Uterus (tissue), 4 donors: Measurements from ENCODE around the gene PKNOX2. TPM values are rescaled to one million over a fixed set of nuclear protein-coding genes. Genes with fewer than 3 reads are reported as not detected.

Source experiments
- DNase-seq, 2 donors: peaks; one replicate each; pipeline ENCODE4 v3.0.0-alpha.2; 2019 to 2020
- H3K27ac ChIP-seq, 2 donors: fragments of 200-600 bp; sonication (generic); 1 replicate in 1 of 2; 2 replicates in 1 of 2; pipeline ENCODE4 v1.5.1; 2016 to 2018
- H3K27me3 ChIP-seq, 2 donors: fragments of 200-600 bp; sonication (generic); one replicate each; pipeline ENCODE4 v1.5.1; 2018 to 2019; ENCODE audit warnings: control low read depth in 1 of 2
- H3K36me3 ChIP-seq, 2 donors: fragments of 200-600 bp; sonication (generic); one replicate each; pipeline ENCODE4 v1.5.1; 2019; ENCODE audit warnings: control low read depth in 1 of 2
- H3K4me1 ChIP-seq, 2 donors: fragments of 200-600 bp; sonication (generic); one replicate each; pipeline ENCODE4 v1.5.1; 2018 to 2019; ENCODE audit warnings: control low read depth in 1 of 2
- H3K4me3 ChIP-seq, 2 donors: fragments of 200-600 bp; sonication (generic); 1 replicate in 1 of 2; 2 replicates in 1 of 2; pipeline ENCODE4 v1.5.1; 2018 to 2019; ENCODE audit warnings: mild to moderate bottlenecking in 1 of 2
- H3K9me3 ChIP-seq, 2 donors: fragments of 200-600 bp; sonication (generic); one replicate each; pipeline ENCODE4 v1.5.1; 2019; ENCODE audit warnings: control low read depth in 1 of 2
- CTCF ChIP-seq, 4 experiments: fragments of 200-600 bp in 2 of 4; fragments of 450-650 bp in 2 of 4; sonication (generic) in 2 of 4; IDR thresholded peaks; one replicate each; pipeline ENCODE4 v1.5.1; 2016 to 2019; ENCODE audit warnings: antibody characterized with exemption in 4 of 4, mild to moderate bottlenecking in 2 of 4, moderate library complexity in 1 of 4
- POLR2A ChIP-seq, 2 donors: fragments of 450-650 bp; IDR thresholded peaks; one replicate each; pipeline ENCODE4 v1.6.1; 2016; ENCODE audit warnings: antibody characterized with exemption in 2 of 2, mild to moderate bottlenecking in 1 of 2, moderate library complexity in 1 of 2
- intact Hi-C: fragments of 100-400 bp; cut with DNase I; formaldehyde crosslinking; loops from one replicate; pipeline ENCODE4 v1.15.1; 2023; ENCODE audit warnings: low total_unique reads
- total RNA-seq, 4 donors: library from RNA; depleted of rRNA in 3 of 4; stranded (reverse); fragments of >200 nt in 3 of 4; gene quantifications; one replicate each; pipeline versions ENCODE4 v1.1.0 to v1.2.4, GENCODE V29; 2014 to 2023
- donor health status: DM: yes; HTN: yes; CAD: no.

Gene PKNOX2
- total RNA-seq, 4 donors from 2014 or later, result 0.29 to 22.7 (median 3.3) TPM

GRCh38 chr11:125401746-125402145 is 237.2 kb downstream of the PKNOX2 start:
- no peaks in the 10 kb centered on the region for H3K27me3 ChIP-seq
- H3K9me3 ChIP-seq, result no peaks in the 10 kb centered on the region
- H3K36me3 ChIP-seq, result no peaks in the 10 kb centered on the region
- DNase-seq, result no peak
- no peak for TF ChIP-seq CTCF (IDR thresholded peaks at IDR 0.05)
- TF ChIP-seq POLR2A (IDR thresholded peaks at IDR 0.05), result no peak
- H3K4me1 ChIP-seq, result no peaks in the 10 kb centered on the region
- intact Hi-C loops, result no loop called here
- H3K27ac ChIP-seq, result no peak overlapping the region
- H3K4me3 ChIP-seq, result no peak overlapping the region

- no peak for TF ChIP-seq CTCF (IDR thresholded peaks at IDR 0.05)
- no peak for TF ChIP-seq POLR2A (IDR thresholded peaks at IDR 0.05)
- Histone ChIP-seq H3K4me3 (no peak overlapping the region), H3K36me3 (no peaks in the 10 kb centered on the region), H3K27me3 (no peaks in the 10 kb centered on the region), H3K9me3 (no peaks in the 10 kb centered on the region), H3K4me1 (no peaks in the 10 kb centered on the region), H3K27ac (no peak overlapping the region)
- no peak for DNase-seq
- intact Hi-C loops, result no loop called here
Observed at GRCh38 chr11:125402435-125402834, 237.9 kb downstream of the PKNOX2 start.

GRCh38 chr11:125404157-125404810 is 239.7 kb downstream of the PKNOX2 start:
- Histone ChIP-seq H3K4me1 (no peaks in the 10 kb centered on the region), H3K4me3 (no peak overlapping the region), H3K27ac (no peak overlapping the region), H3K36me3 (no peaks in the 10 kb centered on the region), H3K27me3 (no peaks in the 10 kb centered on the region), H3K9me3 (no peaks in the 10 kb centered on the region)
- no peak for TF ChIP-seq CTCF (IDR thresholded peaks at IDR 0.05)
- TF ChIP-seq POLR2A (IDR thresholded peaks at IDR 0.05), result no peak
- intact Hi-C loops, result no loop called here
- no peak for DNase-seq

- intact Hi-C loops, result no loop called here
- Histone ChIP-seq H3K27ac (no peak overlapping the region), H3K27me3 (no peaks in the 10 kb centered on the region), H3K4me1 (no peaks in the 10 kb centered on the region), H3K36me3 (no peaks in the 10 kb centered on the region), H3K9me3 (no peaks in the 10 kb centered on the region), H3K4me3 (no peak overlapping the region)
- TF ChIP-seq POLR2A (IDR thresholded peaks at IDR 0.05), result no peak
- TF ChIP-seq CTCF (IDR thresholded peaks at IDR 0.05), result peak; percentile 89 to 95 (median 90)
- DNase-seq, result peak; percentile 63 to 81
Observed at GRCh38 chr11:125404811-125405790, 240.6 kb downstream of the PKNOX2 start.

GRCh38 chr11:125407046-125407445 is 242.5 kb downstream of the PKNOX2 start:
- intact Hi-C loops, result no loop called here
- no peak for DNase-seq

More at GRCh38 chr11:125407046-125407445, 242.5 kb downstream of the PKNOX2 start:
- no peaks in the 10 kb centered on the region for H3K27me3 ChIP-seq
- H3K9me3 ChIP-seq, result no peaks in the 10 kb centered on the region
- H3K36me3 ChIP-seq, result no peaks in the 10 kb centered on the region
- no peak overlapping the region for H3K4me3 ChIP-seq
- no peaks in the 10 kb centered on the region for H3K4me1 ChIP-seq
- no peak overlapping the region for H3K27ac ChIP-seq
- TF ChIP-seq CTCF (IDR thresholded peaks at IDR 0.05) (no peak), POLR2A (IDR thresholded peaks at IDR 0.05) (no peak)
